D721Med (cell line): ENCODE results near the gene SOCS3.
"Not testable (repeated sequence)": the region's sequence is repeated elsewhere in the genome, so short reads cannot be mapped to it uniquely, and the experiment has no call there.

Experiments
- DNase-seq: peaks from one replicate; pipeline ENCODE4 v3.0.0; 2011; ENCODE audit warnings: low spot score; ENCODE audit not compliant: insufficient read length
- FAIRE-seq: peaks from 2 replicates; lab custom pipeline; 2011; peaks lifted over from hg19 to GRCh38; lab: Jason Lieb, UNC
- CTCF ChIP-seq: IDR thresholded peaks from 2 replicates; pipeline ENCODE4 v1.5.1; 2012; ENCODE audit warnings: mild to moderate bottlenecking, control low read depth; ENCODE audit not compliant: insufficient read depth; ENCODE audit errors: missing control alignments

SOCS3 gene

GRCh38 chr17:78337244-78338109, 22.4 kb downstream of the SOCS3 start:
- TF ChIP-seq CTCF, result no peak
- DNase-seq (no peak), FAIRE-seq (no peak)

- TF ChIP-seq CTCF, result no peak
- no peak for DNase-seq
- no peak for FAIRE-seq
These were observed 24.7 kb downstream of the SOCS3 start for GRCh38 chr17:78335209-78335608.

- FAIRE-seq (no peak), DNase-seq (no peak)
- TF ChIP-seq CTCF, result no peak
These were observed 26.9 kb downstream of the SOCS3 start for GRCh38 chr17:78332991-78333390.

GRCh38 chr17:78331355-78331754, 28.5 kb downstream of the SOCS3 start:
- not testable (repeated sequence) for FAIRE-seq

GRCh38 chr17:78330570-78331224, 29.2 kb downstream of the SOCS3 start:
- DNase-seq (no peak), FAIRE-seq (no peak)
- no peak for TF ChIP-seq CTCF

More at GRCh38 chr17:78331355-78331754, 28.5 kb downstream of the SOCS3 start:
- DNase-seq, result not testable (repeated sequence)

GRCh38 chr17:78329263-78330059, 30.4 kb downstream of the SOCS3 start:
- no peak for TF ChIP-seq CTCF
- DNase-seq (no peak), FAIRE-seq (no peak)

GRCh38 chr17:78327880-78328279, 32.0 kb downstream of the SOCS3 start:
- no peak for FAIRE-seq
- TF ChIP-seq CTCF, result no peak
- DNase-seq, result no peak
